Fibroblast of skin of abdomen (primary cell): ENCODE results near the gene CENPS.
"Not testable (repeated sequence)": the region's sequence is repeated elsewhere in the genome, so short reads cannot be mapped to it uniquely, and the experiment has no call there.

Experiments
- DNase-seq: peaks from one replicate; pipeline ENCODE4 v3.0.0-alpha.2; 2013

CENPS gene

GRCh38 chr1:10419351-10419750 lies 10.9 kb upstream of the CENPS start:
- no peak for DNase-seq

GRCh38 chr1:10421637-10422036 lies 8.6 kb upstream of the CENPS start:
- no peak for DNase-seq

- DNase-seq, result peak; percentile 26
Observed at GRCh38 chr1:10424034-10424433, 6.2 kb upstream of the CENPS start.

- no peak for DNase-seq
Observed at GRCh38 chr1:10424651-10425050, 5.6 kb upstream of the CENPS start.

- not testable (repeated sequence) for DNase-seq
Observed at GRCh38 chr1:10425826-10426534, 4.3 kb upstream of the CENPS start.

- not testable (repeated sequence) for DNase-seq
Observed at GRCh38 chr1:10426535-10426848, 3.7 kb upstream of the CENPS start.

GRCh38 chr1:10428984-10429383 lies 1.2 kb upstream of the CENPS start:
- no peak for DNase-seq

GRCh38 chr1:10429868-10430215 lies 391 bp upstream of the CENPS start:
- no peak for DNase-seq

GRCh38 chr1:10431070-10431730 lies 967 bp downstream of the CENPS start:
- no peak for DNase-seq

GRCh38 chr1:10432910-10433700 lies 2.9 kb downstream of the CENPS start:
- DNase-seq, result no peak

GRCh38 chr1:10433790-10434189 lies 3.6 kb downstream of the CENPS start:
- no peak for DNase-seq

- DNase-seq, result no peak
Observed at GRCh38 chr1:10434590-10434989, 4.4 kb downstream of the CENPS start.

GRCh38 chr1:10437052-10437451 lies 6.8 kb downstream of the CENPS start:
- no peak for DNase-seq

GRCh38 chr1:10438677-10439163 lies 8.5 kb downstream of the CENPS start:
- no peak for DNase-seq

GRCh38 chr1:10440305-10440704 lies 10.1 kb downstream of the CENPS start:
- no peak for DNase-seq

- no peak for DNase-seq
Observed at GRCh38 chr1:10440794-10441193, 10.6 kb downstream of the CENPS start.

GRCh38 chr1:10444248-10444647 lies 14.0 kb downstream of the CENPS start:
- DNase-seq, result no peak

GRCh38 chr1:10444795-10445397 lies 14.7 kb downstream of the CENPS start:
- DNase-seq, result no peak

- DNase-seq, result no peak
Observed at GRCh38 chr1:10446790-10447422, 16.7 kb downstream of the CENPS start.

- no peak for DNase-seq
Observed at GRCh38 chr1:10449751-10450150, 19.5 kb downstream of the CENPS start, which contains the start of gene CORT. TSS of gene CORT (plus strand) at chr1:10450031. CDS start at chr1:10450224, 193 bp downstream.

- DNase-seq, result no peak
Observed at GRCh38 chr1:10450156-10450814, 20.1 kb downstream of the CENPS start.

- no peak for DNase-seq
Observed at GRCh38 chr1:10450836-10451235, 20.6 kb downstream of the CENPS start.
